ENCODE results near the gene ICOS. TPM values are rescaled to one million over a fixed set of nuclear protein-coding genes. Genes with fewer than 3 reads are reported as not detected.
A peak's percentile ranks its signal among the peaks of the same experiment; 100 is the strongest.
"Not testable (repeated sequence)": the region's sequence is repeated elsewhere in the genome, so short reads cannot be mapped to it uniquely, and the experiment has no call there.

ICOS gene
- polyA plus RNA-seq, 1 experiment: not detected

DNA sequence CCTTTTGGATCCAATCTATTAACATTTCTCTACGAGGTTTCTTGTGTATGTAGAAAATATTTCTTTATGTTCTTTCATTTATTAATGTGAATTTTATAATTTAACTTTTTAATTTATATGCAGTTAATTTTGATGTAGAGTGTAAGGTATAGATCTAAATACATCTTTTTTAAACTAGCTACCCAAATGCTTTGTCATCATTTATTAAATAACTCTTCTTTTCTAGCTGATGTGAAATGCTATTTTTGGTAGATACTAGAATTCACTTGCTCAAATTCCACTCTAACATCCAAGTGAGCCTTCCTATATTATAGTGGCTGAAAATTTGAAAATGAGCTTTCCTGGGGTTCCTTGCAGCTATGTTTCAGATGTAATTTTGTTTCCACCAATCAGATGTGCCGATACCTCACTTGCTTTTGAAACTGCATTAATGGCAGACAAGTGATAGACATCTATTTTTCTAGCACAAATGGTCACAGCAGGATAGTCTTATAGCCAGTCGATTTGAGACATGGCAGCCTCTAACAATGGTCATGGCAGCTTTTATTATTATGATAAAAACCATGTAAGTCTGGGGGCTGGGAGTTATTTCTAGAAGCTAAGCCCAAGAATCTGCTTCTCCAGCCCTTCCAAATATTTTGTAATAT is 10.9 kb upstream of the ICOS start:
- Histone ChIP-seq H3K36me3 (ENCODE audit: control insufficient read depth, insufficient read depth, low read length) (no peaks in the 10 kb centered on the region), H3K4me3 (ENCODE audit: low read depth, low read length) (no peak overlapping the region), H3K27me3 (ENCODE audit: control insufficient read depth, insufficient read depth, low read length) (no peaks in the 10 kb centered on the region)
- no peak for DNase-seq (ENCODE audit: low read depth)
- CTCF ChIA-PET: no interaction called here
- TF ChIP-seq, protein P1, sequence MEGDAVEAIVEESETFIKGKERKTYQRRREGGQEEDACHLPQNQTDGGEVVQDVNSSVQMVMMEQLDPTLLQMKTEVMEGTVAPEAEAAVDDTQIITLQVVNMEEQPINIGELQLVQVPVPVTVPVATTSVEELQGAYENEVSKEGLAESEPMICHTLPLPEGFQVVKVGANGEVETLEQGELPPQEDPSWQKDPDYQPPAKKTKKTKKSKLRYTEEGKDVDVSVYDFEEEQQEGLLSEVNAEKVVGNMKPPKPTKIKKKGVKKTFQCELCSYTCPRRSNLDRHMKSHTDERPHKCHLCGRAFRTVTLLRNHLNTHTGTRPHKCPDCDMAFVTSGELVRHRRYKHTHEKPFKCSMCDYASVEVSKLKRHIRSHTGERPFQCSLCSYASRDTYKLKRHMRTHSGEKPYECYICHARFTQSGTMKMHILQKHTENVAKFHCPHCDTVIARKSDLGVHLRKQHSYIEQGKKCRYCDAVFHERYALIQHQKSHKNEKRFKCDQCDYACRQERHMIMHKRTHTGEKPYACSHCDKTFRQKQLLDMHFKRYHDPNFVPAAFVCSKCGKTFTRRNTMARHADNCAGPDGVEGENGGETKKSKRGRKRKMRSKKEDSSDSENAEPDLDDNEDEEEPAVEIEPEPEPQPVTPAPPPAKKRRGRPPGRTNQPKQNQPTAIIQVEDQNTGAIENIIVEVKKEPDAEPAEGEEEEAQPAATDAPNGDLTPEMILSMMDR (IDR thresholded peaks at IDR 0.05; ENCODE audit: insufficient read depth, low read depth, low read length): no peak
- POLR2A ChIA-PET: no interaction called here

DNA sequence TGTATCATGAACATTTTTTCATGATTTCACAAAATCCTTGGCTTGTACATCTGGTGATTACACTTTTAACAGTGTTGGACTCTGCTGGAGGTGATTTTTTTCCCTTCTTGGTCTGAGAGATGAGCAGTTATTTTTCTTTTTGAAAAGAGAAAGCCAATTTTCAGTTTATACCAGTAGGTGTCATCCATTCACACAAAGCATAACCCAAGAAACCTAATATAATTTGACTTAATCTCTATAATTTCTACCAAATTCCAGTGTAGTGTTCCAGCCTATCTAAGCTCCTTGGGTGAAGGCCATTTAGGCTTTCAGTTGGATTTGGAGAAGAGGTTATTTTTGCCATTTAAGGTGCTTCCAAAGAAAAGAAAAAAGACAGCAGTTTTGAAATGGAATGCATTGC is 7.7 kb upstream of the ICOS start:
- DNase-seq (ENCODE audit: low read depth): no peak
- CTCF ChIA-PET: interaction anchor here (1.3 kb wide), 1 partner anchor 17 kb away, joined by 4 read pairs; no protein-coding TSS in a partner anchor
- TF ChIP-seq, protein P1 (IDR thresholded peaks at IDR 0.05; ENCODE audit: insufficient read depth, low read depth, low read length): peak; percentile 28; the same call in 1 of the 2 replicates
- no peaks in the 10 kb centered on the region for H3K27me3 ChIP-seq (ENCODE audit: control insufficient read depth, insufficient read depth, low read length)
- H3K36me3 ChIP-seq (ENCODE audit: control insufficient read depth, insufficient read depth, low read length): no peaks in the 10 kb centered on the region
- POLR2A ChIA-PET: no interaction called here
- no peak overlapping the region for H3K4me3 ChIP-seq (ENCODE audit: low read depth, low read length)

DNA sequence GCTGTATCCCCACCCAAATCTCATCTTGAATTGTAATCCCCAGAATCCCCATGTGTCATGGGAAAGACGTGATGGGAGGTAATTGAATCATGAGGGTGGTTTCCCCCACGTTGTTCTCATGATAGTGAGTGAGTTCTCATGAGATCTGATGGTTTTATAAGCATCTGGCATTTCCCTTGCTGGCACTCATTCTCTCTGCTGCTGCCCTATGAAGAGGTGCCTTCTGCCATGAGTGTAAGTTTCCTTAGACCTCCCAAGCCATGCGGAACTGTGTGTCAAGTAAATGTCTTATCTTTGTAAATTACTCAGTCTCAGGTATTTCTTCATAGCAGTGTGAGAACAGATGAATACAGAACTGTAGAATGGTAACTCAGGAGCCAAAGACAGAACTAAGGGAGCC is 5.3 kb upstream of the ICOS start:
- DNase-seq (ENCODE audit: low read depth); POLR2A ChIA-PET; CTCF ChIA-PET; H3K27me3 ChIP-seq (ENCODE audit: control insufficient read depth, insufficient read depth, low read length); H3K36me3 ChIP-seq (ENCODE audit: control insufficient read depth, insufficient read depth, low read length); H3K4me3 ChIP-seq (ENCODE audit: low read depth, low read length): not testable (repeated sequence)

DNA sequence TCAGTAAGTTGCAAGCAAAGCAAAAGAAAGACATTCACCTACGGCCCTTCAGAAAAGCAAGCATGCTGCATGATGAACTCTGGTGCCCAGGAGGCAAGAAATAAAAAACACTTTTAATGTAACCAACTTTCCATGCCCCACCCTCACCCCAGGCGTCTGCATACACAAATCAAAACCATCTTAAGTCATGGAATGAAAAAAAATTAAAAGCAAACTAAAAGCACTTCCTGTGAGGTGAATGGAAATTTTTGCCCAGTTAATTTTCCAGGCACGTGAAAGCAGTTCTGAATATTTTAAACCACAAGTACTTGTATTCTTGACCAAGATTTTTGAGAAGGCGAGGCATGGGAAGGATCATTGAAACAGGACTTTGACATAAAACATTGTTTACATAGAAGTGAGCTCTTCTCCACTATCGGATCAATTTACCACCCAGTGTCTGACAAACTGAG is 2.5 kb upstream of the ICOS start:
- ChIA-PET CTCF (no interaction called here), POLR2A (no interaction called here)
- no peak overlapping the region for H3K4me3 ChIP-seq (ENCODE audit: low read depth, low read length)
- no peak for DNase-seq (ENCODE audit: low read depth)
- no peaks in the 10 kb centered on the region for H3K36me3 ChIP-seq (ENCODE audit: control insufficient read depth, insufficient read depth, low read length)
- H3K27me3 ChIP-seq (ENCODE audit: control insufficient read depth, insufficient read depth, low read length): no peaks in the 10 kb centered on the region; the same call in 1 of the 2 replicates
- TF ChIP-seq, protein P1 (IDR thresholded peaks at IDR 0.05; ENCODE audit: insufficient read depth, low read depth, low read length): no peak

DNA sequence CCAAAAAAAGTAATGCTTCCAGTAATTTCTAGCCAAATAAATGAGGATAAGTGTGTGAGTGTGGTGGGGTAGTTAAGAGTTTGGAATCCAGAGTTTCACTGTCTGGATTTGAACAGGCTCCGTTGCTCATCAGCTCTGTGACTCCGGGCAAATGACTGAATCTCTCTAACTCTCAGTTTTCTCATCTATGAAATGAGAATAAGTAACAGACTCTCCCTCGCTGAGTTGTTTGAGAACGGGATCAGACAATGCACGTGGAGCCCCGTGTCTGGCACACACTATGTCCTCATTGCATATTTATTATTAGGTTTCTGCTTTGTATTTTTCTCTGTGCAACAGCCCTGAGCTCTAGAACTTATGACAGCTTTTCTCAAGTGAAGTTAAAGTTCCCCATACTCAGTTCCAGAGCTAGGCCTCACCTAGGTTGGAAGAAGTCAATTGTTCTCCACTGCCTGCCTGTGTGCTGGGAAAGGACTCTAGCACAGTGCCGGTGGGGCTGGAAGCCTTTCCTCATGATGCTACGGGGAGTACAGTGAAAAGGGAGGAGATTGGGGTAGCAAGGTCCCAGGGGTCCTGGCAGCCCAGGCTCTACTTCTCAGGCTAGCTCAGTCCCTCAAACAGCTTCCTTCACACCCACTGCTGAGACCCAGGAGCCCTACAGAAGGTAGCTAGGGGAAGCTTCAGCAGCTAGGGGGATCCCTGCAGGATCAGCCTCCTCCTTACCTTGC is 1.7 kb upstream of the ICOS start:
- TF ChIP-seq, protein P1 (IDR thresholded peaks at IDR 0.05; ENCODE audit: insufficient read depth, low read depth, low read length): no peak
- Histone ChIP-seq H3K4me3 (ENCODE audit: low read depth, low read length) (no peak overlapping the region), H3K27me3 (ENCODE audit: control insufficient read depth, insufficient read depth, low read length) (no peaks in the 10 kb centered on the region; the same call in 1 of the 2 replicates), H3K36me3 (ENCODE audit: control insufficient read depth, insufficient read depth, low read length) (no peaks in the 10 kb centered on the region)
- CTCF ChIA-PET: no interaction called here
- POLR2A ChIA-PET: no interaction called here
- no peak for DNase-seq (ENCODE audit: low read depth)
